SK-N-SH treated with all-trans-retinoic acid at 6 μM for 48 hours (cell line): Measurements from ENCODE around the gene PIP5K1C.

Experiments
- ARNTL ChIP-seq: fragments of 450-650 bp; formaldehyde crosslinking; IDR thresholded peaks from 2 replicates; pipeline ENCODE4 v1.5.0; 2020; ENCODE audit warnings: low read depth, mild to moderate bottlenecking, moderate library complexity, borderline replicate concordance
- BACH2 ChIP-seq: fragments of 250-450 bp; sonication (Bioruptor Pico); IDR thresholded peaks from 2 replicates; pipeline ENCODE4 v1.9.0; 2021; ENCODE audit warnings: mild to moderate bottlenecking, borderline replicate concordance
- CSDC2 ChIP-seq: fragments of 250-450 bp; sonication (Bioruptor Pico); IDR thresholded peaks from 2 replicates; pipeline ENCODE4 v1.5.0; 2020; ENCODE audit warnings: mild to moderate bottlenecking, moderate library complexity
- ISL1 ChIP-seq: fragments of 250-450 bp; sonication (Bioruptor Pico); IDR thresholded peaks from 2 replicates; pipeline ENCODE4 v2.1.2; 2022; ENCODE audit warnings: mild to moderate bottlenecking, moderate library complexity
- PPARA ChIP-seq: fragments of 250-450 bp; sonication (Bioruptor Pico); IDR thresholded peaks from 2 replicates; pipeline ENCODE4 v1.5.0; 2020; ENCODE audit warnings: mild to moderate bottlenecking, borderline replicate concordance
- SNAI2 ChIP-seq: fragments of 250-450 bp; sonication (Bioruptor Pico); IDR thresholded peaks from 2 replicates; pipeline ENCODE4 v1.5.0; 2020; ENCODE audit warnings: mild to moderate bottlenecking, moderate library complexity
- TOX ChIP-seq: fragments of 250-450 bp; sonication (Bioruptor Pico); IDR thresholded peaks from 2 replicates; pipeline ENCODE4 v1.8.0; 2021; ENCODE audit warnings: mild to moderate bottlenecking, moderate library complexity, borderline replicate concordance
- ZFP3 ChIP-seq: fragments of 250-450 bp; sonication (Bioruptor Pico); IDR thresholded peaks from 2 replicates; pipeline ENCODE4 v1.5.0; 2020; ENCODE audit warnings: mild to moderate bottlenecking, moderate library complexity
- TF ChIP-seq, protein P1 (sequence below): fragments of 250-450 bp; sonication (Bioruptor Pico); IDR thresholded peaks from 2 replicates; pipeline ENCODE4 v1.5.1; 2020; ENCODE audit warnings: low read depth, mild to moderate bottlenecking, moderate library complexity
- TF ChIP-seq, protein P2 (sequence below): fragments of 250-450 bp; sonication (Bioruptor Pico); IDR thresholded peaks from 2 replicates; pipeline ENCODE4 v1.5.1; 2021; ENCODE audit warnings: mild to moderate bottlenecking, moderate library complexity
- TF ChIP-seq, protein P3 (sequence below): fragments of 250-450 bp; sonication (Bioruptor Pico); IDR thresholded peaks from 2 replicates; pipeline ENCODE4 v1.8.0; 2020; ENCODE audit warnings: mild to moderate bottlenecking, moderate library complexity, borderline replicate concordance

DNA sequence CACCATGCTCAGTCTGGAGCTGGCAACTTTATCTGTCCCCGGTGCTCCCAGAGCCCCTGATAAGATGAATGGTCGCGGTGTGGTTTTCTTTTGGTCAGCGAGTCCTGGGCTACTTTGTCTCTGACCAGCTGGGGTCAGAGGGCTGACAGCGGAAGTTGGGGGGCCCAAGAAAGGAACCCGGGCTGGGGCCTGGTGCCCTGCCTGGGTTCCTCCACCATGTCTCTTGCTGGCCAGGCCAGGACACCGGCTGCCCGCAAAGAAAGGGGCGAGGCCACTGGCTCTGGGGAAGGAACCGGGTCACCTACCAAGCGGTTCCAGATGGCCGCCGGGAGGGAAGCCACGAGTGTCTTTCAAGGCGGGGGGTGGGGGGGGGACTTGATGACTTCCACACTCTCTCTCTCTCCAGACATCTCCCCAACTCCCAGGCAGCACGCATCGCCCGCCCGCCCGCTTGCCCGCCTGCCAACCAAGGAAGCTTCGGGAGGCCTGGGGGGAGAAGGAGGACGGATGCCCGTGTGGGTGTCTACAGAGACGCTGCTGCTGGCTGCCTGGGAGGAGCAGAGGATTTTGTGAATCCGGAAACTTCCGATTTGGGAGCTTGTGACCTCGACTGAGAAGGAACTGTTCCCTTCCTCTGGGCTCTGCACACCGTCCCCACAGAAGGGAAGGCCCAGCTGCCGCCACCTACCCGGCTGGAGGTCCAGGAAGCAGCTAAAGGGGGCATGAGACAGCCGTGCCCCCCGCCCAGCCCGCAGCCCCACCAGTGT, 1.1 kb downstream of the PIP5K1C start:
- TF ChIP-seq ISL1 (no peak), SNAI2 (CRISPR knock-in tag) (no peak), ARNTL (CRISPR knock-in tag) (no peak), ZFP3 (CRISPR knock-in tag) (no peak), CSDC2 (no peak), BACH2 (CRISPR knock-in tag) (no peak), PPARA (no peak), TOX (CRISPR knock-in tag) (no peak)
- TF ChIP-seq, protein P1, sequence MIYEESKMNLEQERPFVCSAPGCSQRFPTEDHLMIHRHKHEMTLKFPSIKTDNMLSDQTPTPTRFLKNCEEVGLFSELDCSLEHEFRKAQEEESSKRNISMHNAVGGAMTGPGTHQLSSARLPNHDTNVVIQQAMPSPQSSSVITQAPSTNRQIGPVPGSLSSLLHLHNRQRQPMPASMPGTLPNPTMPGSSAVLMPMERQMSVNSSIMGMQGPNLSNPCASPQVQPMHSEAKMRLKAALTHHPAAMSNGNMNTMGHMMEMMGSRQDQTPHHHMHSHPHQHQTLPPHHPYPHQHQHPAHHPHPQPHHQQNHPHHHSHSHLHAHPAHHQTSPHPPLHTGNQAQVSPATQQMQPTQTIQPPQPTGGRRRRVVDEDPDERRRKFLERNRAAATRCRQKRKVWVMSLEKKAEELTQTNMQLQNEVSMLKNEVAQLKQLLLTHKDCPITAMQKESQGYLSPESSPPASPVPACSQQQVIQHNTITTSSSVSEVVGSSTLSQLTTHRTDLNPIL (CRISPR knock-in tag) = no peak
- TF ChIP-seq, protein P2, sequence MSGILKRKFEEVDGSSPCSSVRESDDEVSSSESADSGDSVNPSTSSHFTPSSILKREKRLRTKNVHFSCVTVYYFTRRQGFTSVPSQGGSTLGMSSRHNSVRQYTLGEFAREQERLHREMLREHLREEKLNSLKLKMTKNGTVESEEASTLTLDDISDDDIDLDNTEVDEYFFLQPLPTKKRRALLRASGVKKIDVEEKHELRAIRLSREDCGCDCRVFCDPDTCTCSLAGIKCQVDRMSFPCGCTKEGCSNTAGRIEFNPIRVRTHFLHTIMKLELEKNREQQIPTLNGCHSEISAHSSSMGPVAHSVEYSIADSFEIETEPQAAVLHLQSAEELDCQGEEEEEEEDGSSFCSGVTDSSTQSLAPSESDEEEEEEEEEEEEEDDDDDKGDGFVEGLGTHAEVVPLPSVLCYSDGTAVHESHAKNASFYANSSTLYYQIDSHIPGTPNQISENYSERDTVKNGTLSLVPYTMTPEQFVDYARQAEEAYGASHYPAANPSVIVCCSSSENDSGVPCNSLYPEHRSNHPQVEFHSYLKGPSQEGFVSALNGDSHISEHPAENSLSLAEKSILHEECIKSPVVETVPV (CRISPR knock-in tag) = no peak
- TF ChIP-seq, protein P3, sequence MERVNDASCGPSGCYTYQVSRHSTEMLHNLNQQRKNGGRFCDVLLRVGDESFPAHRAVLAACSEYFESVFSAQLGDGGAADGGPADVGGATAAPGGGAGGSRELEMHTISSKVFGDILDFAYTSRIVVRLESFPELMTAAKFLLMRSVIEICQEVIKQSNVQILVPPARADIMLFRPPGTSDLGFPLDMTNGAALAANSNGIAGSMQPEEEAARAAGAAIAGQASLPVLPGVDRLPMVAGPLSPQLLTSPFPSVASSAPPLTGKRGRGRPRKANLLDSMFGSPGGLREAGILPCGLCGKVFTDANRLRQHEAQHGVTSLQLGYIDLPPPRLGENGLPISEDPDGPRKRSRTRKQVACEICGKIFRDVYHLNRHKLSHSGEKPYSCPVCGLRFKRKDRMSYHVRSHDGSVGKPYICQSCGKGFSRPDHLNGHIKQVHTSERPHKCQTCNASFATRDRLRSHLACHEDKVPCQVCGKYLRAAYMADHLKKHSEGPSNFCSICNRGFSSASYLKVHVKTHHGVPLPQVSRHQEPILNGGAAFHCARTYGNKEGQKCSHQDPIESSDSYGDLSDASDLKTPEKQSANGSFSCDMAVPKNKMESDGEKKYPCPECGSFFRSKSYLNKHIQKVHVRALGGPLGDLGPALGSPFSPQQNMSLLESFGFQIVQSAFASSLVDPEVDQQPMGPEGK (CRISPR knock-in tag) = no peak; the same call in 1 of the 2 replicates
